Neural progenitor cell (in vitro differentiated cells): Measurements from ENCODE around the gene RBM17. TPM values are rescaled to one million over a fixed set of nuclear protein-coding genes. Genes with fewer than 3 reads are reported as not detected.

ENCODE experiments used
- DNase-seq: peaks from one replicate; pipeline ENCODE4 v3.0.0-alpha.2; 2016; ENCODE audit warnings: low spot score
- H2AFZ ChIP-seq: fragments of 200-600 bp; sonication (generic); replicated peaks from 2 replicates; pipeline ENCODE4 v1.6.1; 2016; ENCODE audit warnings: antibody characterized with exemption
- H3F3A ChIP-seq: fragments of 200-600 bp; sonication (generic); 2 replicates; pipeline ENCODE4 v1.6.1; 2016; ENCODE audit warnings: antibody characterized with exemption, low read depth
- H3K27ac ChIP-seq: fragments of 200-600 bp; sonication (generic); 2 replicates; pipeline ENCODE4 v1.5.1; 2016; ENCODE audit warnings: mild to moderate bottlenecking
- H3K27me3 ChIP-seq: fragments of 200-600 bp; sonication (generic); 2 replicates; pipeline ENCODE4 v1.6.1; 2016; ENCODE audit warnings: mild to moderate bottlenecking, moderate library complexity
- H3K36me3 ChIP-seq: fragments of 200-600 bp; sonication (generic); 2 replicates; pipeline ENCODE4 v1.5.1; 2016
- H3K4me1 ChIP-seq: fragments of 200-600 bp; sonication (generic); 2 replicates; pipeline ENCODE4 v1.6.1; 2016; ENCODE audit warnings: mixed run types
- H3K4me2 ChIP-seq: fragments of 200-600 bp; sonication (generic); 2 replicates; pipeline ENCODE4 v1.6.1; 2016
- H3K4me3 ChIP-seq: fragments of 200-600 bp; sonication (generic); 2 replicates; pipeline ENCODE4 v1.5.1; 2016
- H3K79me2 ChIP-seq: fragments of 200-600 bp; sonication (generic); 2 replicates; pipeline ENCODE4 v1.6.1; 2016; ENCODE audit warnings: low read depth
- H3K9ac ChIP-seq: fragments of 200-600 bp; sonication (generic); 2 replicates; pipeline ENCODE4 v1.6.1; 2016
- H3K9me3 ChIP-seq: fragments of 200-600 bp; sonication (generic); 2 replicates; pipeline ENCODE4 v1.5.1; 2016; ENCODE audit warnings: low read depth
- H4K20me1 ChIP-seq: fragments of 200-600 bp; sonication (generic); 2 replicates; pipeline ENCODE4 v1.6.1; 2016; ENCODE audit warnings: low read depth
- H3K27ac Mint-ChIP-seq: 3 replicates; pipeline ENCODE4 v1.8.0; 2021; ENCODE audit warnings: mixed read lengths
- H3K27me3 Mint-ChIP-seq: 2 replicates; pipeline ENCODE4 v1.8.0; 2022; ENCODE audit warnings: low read depth, mild to moderate bottlenecking, inconsistent platforms, moderate library complexity, mixed read lengths; ENCODE audit not compliant: insufficient read depth
- H3K36me3 Mint-ChIP-seq: 3 replicates; pipeline ENCODE4 v1.8.0; 2021; ENCODE audit warnings: mixed read lengths
- H3K4me1 Mint-ChIP-seq: 3 replicates; pipeline ENCODE4 v1.8.0; 2021; ENCODE audit warnings: mixed read lengths
- H3K4me3 Mint-ChIP-seq: 3 replicates; pipeline ENCODE4 v1.8.0; 2021; ENCODE audit warnings: mild to moderate bottlenecking, moderate library complexity, mixed read lengths
- H3K9me3 Mint-ChIP-seq: 3 replicates; pipeline ENCODE4 v1.8.0; 2020; ENCODE audit warnings: mixed read lengths
- EZH2 ChIP-seq: fragments of 200-600 bp; sonication (generic); IDR thresholded peaks from 2 replicates; pipeline ENCODE4 v1.6.1; 2017; ENCODE audit warnings: antibody characterized with exemption, mild to moderate bottlenecking, moderate library complexity
- EZH2phosphoT487 ChIP-seq: fragments of 200-600 bp; sonication (generic); IDR thresholded peaks from 2 replicates; pipeline ENCODE4 v1.6.1; 2017; ENCODE audit warnings: antibody characterized with exemption
- total RNA-seq: library from RNA; depleted of rRNA; stranded (reverse); fragments of >200 nt; gene quantifications from 2 replicates; pipeline ENCODE4 v1.2.3, GENCODE V29; 2015; ENCODE audit warnings: low replicate concordance
- TF ChIP-seq, protein P1 (sequence below): fragments of 200-600 bp; sonication (generic); IDR thresholded peaks from 2 replicates; pipeline ENCODE4 v1.5.1; 2017; ENCODE audit warnings: antibody characterized with exemption, mild to moderate bottlenecking

RBM17 gene
- total RNA-seq, 1 donor from 2014 or later, result 73.6 TPM

DNA sequence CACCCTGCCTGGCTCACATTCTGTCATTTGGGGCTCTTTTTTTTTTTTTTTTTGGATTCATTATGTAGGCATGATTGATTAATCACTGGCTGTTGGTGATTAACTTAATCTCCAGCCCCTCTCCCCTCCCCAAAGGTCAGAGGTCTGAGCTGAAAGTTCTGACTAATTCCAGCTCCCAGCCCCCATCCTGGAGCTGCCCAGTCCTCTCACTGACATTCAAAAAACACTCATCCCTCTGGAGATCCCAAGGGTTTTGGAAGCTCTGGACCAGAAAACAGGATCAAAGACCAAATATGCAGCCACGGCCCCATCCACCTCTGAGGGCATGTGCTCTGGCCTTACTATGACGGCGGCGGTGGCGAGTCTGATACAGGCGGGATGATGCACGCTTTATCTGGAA is 53.8 kb downstream of the RBM17 start:
- Mint-ChIP-seq H3K27ac (no peak overlapping the region), H3K4me3 (peak overlapping the region; percentile 41), H3K9me3 (no peaks in the 10 kb centered on the region), H3K36me3 (peaks cover 4% of the 10 kb centered on the region), H3K4me1 (peaks cover 50% of the 10 kb centered on the region), H3K27me3 (peaks cover 17% of the 10 kb centered on the region)
- H2AFZ ChIP-seq, result no peak overlapping the region
- peak; percentile 79 for DNase-seq
- no peaks in the 10 kb centered on the region for H3K36me3 ChIP-seq
- TF ChIP-seq EZH2phosphoT487 (no peak), EZH2 (no peak)
- TF ChIP-seq, protein P1, sequence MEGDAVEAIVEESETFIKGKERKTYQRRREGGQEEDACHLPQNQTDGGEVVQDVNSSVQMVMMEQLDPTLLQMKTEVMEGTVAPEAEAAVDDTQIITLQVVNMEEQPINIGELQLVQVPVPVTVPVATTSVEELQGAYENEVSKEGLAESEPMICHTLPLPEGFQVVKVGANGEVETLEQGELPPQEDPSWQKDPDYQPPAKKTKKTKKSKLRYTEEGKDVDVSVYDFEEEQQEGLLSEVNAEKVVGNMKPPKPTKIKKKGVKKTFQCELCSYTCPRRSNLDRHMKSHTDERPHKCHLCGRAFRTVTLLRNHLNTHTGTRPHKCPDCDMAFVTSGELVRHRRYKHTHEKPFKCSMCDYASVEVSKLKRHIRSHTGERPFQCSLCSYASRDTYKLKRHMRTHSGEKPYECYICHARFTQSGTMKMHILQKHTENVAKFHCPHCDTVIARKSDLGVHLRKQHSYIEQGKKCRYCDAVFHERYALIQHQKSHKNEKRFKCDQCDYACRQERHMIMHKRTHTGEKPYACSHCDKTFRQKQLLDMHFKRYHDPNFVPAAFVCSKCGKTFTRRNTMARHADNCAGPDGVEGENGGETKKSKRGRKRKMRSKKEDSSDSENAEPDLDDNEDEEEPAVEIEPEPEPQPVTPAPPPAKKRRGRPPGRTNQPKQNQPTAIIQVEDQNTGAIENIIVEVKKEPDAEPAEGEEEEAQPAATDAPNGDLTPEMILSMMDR, result no peak
- H3K4me3 ChIP-seq, result no peak overlapping the region
- peak overlapping the region; percentile 1 for H3K4me2 ChIP-seq
- peaks cover 29% of the 10 kb centered on the region for H3F3A ChIP-seq
- H3K79me2 ChIP-seq, result peaks cover 12% of the 10 kb centered on the region
- no peak overlapping the region for H3K27ac ChIP-seq
- H3K27me3 ChIP-seq, result peaks cover 34% of the 10 kb centered on the region
- peaks cover 47% of the 10 kb centered on the region for H3K4me1 ChIP-seq
- H3K9me3 ChIP-seq, result no peaks in the 10 kb centered on the region
- H4K20me1 ChIP-seq, result peaks cover 21% of the 10 kb centered on the region
- H3K9ac ChIP-seq, result no peak overlapping the region

DNA sequence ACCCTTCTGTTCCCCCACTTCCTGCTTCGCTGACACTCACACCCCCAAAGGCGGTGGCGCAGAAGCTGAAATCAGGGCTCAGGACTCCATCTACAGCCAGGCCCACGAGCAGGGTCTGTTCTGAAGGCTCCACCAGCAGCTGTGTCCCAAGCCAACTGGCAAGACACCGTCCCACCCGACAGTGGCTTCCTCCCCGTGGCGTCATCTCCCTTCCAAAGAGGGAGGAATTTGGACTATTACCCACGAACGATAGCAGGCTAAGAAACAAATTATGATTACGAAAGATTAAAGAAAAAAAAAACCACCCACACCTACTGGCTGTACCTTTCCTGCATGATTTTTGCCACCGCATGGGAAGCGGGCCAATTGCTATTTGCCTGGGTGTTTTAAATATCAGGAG is 54.3 kb downstream of the RBM17 start:
- Mint-ChIP-seq H3K4me1 (peaks cover 50% of the 10 kb centered on the region), H3K9me3 (no peaks in the 10 kb centered on the region), H3K27me3 (peaks cover 16% of the 10 kb centered on the region), H3K27ac (no peak overlapping the region), H3K36me3 (peaks cover 4% of the 10 kb centered on the region), H3K4me3 (peak overlapping the region; percentile 87)
- Histone ChIP-seq H3K27ac (no peak overlapping the region), H3K79me2 (peaks cover 12% of the 10 kb centered on the region), H3F3A (peaks cover 29% of the 10 kb centered on the region), H3K4me1 (peaks cover 47% of the 10 kb centered on the region), H3K4me3 (no peak overlapping the region), H3K27me3 (peaks cover 34% of the 10 kb centered on the region), H3K4me2 (peak overlapping the region; percentile 1), H4K20me1 (peaks cover 26% of the 10 kb centered on the region), H2AFZ (no peak overlapping the region), H3K36me3 (no peaks in the 10 kb centered on the region), H3K9ac (no peak overlapping the region), H3K9me3 (no peaks in the 10 kb centered on the region)
- no peak for DNase-seq
- no peak for TF ChIP-seq EZH2phosphoT487
- TF ChIP-seq, protein P1, result no peak
- no peak for TF ChIP-seq EZH2

DNA sequence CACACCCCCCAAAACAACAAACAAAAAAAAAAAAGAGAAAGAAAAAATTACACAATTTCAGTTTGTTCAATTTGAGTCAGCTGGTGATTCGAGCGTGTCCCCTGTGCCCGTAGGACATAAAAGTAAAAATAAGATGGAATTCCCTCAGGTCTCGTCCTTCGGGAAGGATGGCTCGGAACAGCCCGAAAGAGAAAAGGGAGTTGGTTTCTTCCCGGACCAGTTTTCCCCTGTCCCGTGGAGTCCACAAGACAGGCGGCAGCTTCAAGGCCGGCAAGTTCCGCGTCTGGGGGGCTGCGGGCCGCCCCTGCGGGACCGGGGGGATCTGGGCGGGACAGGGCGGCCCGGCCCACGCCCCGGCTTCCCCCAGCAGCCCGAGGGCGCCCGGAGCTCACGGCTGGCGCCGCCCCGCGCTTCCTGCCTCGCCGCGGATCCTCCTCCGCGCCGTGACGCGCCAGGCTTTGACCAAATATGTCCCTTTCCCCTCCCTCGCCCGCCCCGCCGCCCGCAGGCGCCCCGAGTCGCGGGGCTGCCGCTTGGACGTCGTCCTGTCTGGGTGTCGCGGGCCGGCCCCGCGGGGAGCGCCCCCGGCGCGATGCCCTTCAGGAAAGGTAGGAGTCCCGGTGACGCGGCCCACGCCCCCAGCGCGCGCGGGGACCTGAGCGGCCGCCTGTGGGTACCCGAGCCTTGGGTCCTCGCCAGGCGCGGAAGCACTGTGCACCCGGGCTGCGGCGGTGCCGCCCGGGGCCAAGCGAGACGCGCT is 55.8 kb downstream of the RBM17 start:
- Mint-ChIP-seq H3K9me3 (no peaks in the 10 kb centered on the region), H3K27me3 (peaks cover 16% of the 10 kb centered on the region), H3K4me1 (peaks cover 50% of the 10 kb centered on the region), H3K36me3 (peaks cover 5% of the 10 kb centered on the region), H3K4me3 (peak overlapping the region; percentile 87), H3K27ac (peak overlapping the region; percentile 60)
- Histone ChIP-seq H3K9ac (no peak overlapping the region), H3K27me3 (peaks cover 34% of the 10 kb centered on the region), H3K9me3 (no peaks in the 10 kb centered on the region), H3K4me2 (peak overlapping the region; percentile 86), H2AFZ (peak overlapping the region; percentile 92), H3K4me1 (peaks cover 47% of the 10 kb centered on the region), H3K79me2 (peaks cover 12% of the 10 kb centered on the region), H3K27ac (no peak overlapping the region), H3K4me3 (peak overlapping the region; percentile 56), H3K36me3 (no peaks in the 10 kb centered on the region), H4K20me1 (peaks cover 26% of the 10 kb centered on the region), H3F3A (peaks cover 29% of the 10 kb centered on the region)
- TF ChIP-seq, protein P1, result no peak
- TF ChIP-seq EZH2 (no peak), EZH2phosphoT487 (no peak)
- peak; percentile 83 for DNase-seq
